ENCODE data around the gene CHTF8.

DNA sequence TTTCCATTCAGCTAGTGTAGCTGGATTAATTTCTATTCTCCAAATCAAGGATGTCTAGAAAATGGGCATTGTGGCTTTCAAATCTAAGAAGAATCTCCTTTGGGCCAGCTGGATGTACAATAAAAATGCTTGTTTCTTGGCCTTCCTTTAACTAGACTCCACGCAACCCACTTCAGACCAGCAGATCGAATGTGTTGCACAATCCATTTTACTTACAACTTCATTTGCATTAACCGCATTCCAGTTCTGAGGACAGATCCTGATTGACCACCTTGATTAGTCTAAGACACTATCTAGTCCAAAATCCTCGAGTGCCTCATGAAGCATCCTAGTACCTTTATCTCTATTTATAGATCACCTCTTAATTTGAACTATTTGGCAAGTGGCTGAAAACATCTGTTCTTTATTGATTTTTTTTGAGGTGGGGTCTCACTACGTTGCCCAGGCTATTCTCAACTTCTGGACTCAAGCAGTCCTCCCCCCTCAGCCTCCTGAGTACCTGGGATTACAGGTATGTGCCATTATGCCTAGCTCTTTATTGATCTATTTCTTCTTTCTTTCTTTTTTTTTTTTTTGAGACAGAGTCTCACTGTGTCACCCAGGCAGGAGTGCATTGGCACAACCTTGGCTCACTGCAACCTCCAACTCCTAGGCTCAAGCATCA lies 47.2 kb downstream of the CHTF8 start:
- TF ChIP-seq, protein P1, sequence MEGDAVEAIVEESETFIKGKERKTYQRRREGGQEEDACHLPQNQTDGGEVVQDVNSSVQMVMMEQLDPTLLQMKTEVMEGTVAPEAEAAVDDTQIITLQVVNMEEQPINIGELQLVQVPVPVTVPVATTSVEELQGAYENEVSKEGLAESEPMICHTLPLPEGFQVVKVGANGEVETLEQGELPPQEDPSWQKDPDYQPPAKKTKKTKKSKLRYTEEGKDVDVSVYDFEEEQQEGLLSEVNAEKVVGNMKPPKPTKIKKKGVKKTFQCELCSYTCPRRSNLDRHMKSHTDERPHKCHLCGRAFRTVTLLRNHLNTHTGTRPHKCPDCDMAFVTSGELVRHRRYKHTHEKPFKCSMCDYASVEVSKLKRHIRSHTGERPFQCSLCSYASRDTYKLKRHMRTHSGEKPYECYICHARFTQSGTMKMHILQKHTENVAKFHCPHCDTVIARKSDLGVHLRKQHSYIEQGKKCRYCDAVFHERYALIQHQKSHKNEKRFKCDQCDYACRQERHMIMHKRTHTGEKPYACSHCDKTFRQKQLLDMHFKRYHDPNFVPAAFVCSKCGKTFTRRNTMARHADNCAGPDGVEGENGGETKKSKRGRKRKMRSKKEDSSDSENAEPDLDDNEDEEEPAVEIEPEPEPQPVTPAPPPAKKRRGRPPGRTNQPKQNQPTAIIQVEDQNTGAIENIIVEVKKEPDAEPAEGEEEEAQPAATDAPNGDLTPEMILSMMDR (IDR thresholded peaks at IDR 0.05; ENCODE audit: low read depth, low read length) = no peak
- no peak for TF ChIP-seq POLR2A (IDR thresholded peaks at IDR 0.05; ENCODE audit: extremely low read depth, insufficient read length)

Data from NB4 (cell line).